ENCODE data around the gene LGMN. TPM values are rescaled to one million over a fixed set of nuclear protein-coding genes. Genes with fewer than 3 reads are reported as not detected.

LGMN gene
- total and polyA plus RNA-seq, 2 of the 8 experiments (the other 6 are each of a cell fraction or from before 2014, with no cell fraction given) = 57.4 to 83.4 TPM

GRCh38 chr14:92686411-92686899 lies 62.0 kb downstream of the LGMN start:
- no peak overlapping the region for H3K9ac ChIP-seq (replicated peaks in 1 of 4; ENCODE audit: extremely low read depth in 1 of 4, low read depth in 3 of 4, low read length in 3 of 4)
- DNase-seq (ENCODE audit: low read depth in 1 of 2, low spot score in 2 of 2) (no peak), FAIRE-seq (no peak)
- TF ChIP-seq E2F6 (IDR thresholded peaks at IDR 0.05) (no peak), PHF8 (conservative IDR thresholded peaks at IDR 0.05; ENCODE audit: low read depth, low read length) (no peak), RAD21 (IDR thresholded peaks at IDR 0.05 in 1 of 2, conservative IDR thresholded peaks at IDR 0.05 in 1 of 2; ENCODE audit: low read depth in 2 of 2, low read length in 2 of 2) (no peak), YY1 (IDR thresholded peaks at IDR 0.05; ENCODE audit: low read depth, low read length) (no peak), POLR2A (IDR thresholded peaks at IDR 0.05; ENCODE audit: control extremely low read depth in 1 of 2, low read depth in 2 of 2, low read length in 2 of 2) (no peak), POLR2AphosphoS5 (IDR thresholded peaks at IDR 0.05; ENCODE audit: low read depth, low read length) (no peak), NANOG (IDR thresholded peaks at IDR 0.05; ENCODE audit: insufficient read depth, low read depth, low read length, poor library complexity, severe bottlenecking) (no peak)
- TF ChIP-seq, protein P1, sequence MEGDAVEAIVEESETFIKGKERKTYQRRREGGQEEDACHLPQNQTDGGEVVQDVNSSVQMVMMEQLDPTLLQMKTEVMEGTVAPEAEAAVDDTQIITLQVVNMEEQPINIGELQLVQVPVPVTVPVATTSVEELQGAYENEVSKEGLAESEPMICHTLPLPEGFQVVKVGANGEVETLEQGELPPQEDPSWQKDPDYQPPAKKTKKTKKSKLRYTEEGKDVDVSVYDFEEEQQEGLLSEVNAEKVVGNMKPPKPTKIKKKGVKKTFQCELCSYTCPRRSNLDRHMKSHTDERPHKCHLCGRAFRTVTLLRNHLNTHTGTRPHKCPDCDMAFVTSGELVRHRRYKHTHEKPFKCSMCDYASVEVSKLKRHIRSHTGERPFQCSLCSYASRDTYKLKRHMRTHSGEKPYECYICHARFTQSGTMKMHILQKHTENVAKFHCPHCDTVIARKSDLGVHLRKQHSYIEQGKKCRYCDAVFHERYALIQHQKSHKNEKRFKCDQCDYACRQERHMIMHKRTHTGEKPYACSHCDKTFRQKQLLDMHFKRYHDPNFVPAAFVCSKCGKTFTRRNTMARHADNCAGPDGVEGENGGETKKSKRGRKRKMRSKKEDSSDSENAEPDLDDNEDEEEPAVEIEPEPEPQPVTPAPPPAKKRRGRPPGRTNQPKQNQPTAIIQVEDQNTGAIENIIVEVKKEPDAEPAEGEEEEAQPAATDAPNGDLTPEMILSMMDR (IDR thresholded peaks at IDR 0.05; ENCODE audit: control extremely low read depth in 1 of 3, insufficient read depth in 1 of 3, low read depth in 1 of 3, low read length in 3 of 3) = no peak
- TF ChIP-seq, protein P2, sequence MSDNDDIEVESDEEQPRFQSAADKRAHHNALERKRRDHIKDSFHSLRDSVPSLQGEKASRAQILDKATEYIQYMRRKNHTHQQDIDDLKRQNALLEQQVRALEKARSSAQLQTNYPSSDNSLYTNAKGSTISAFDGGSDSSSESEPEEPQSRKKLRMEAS (IDR thresholded peaks at IDR 0.05) = no peak

More at GRCh38 chr14:92686411-92686899, 62.0 kb downstream of the LGMN start:
- no peak overlapping the region for H3K56ac ChIP-seq (replicated peaks; ENCODE audit: insufficient read length, low read depth, low read length)
- H4K5ac ChIP-seq (ENCODE audit: insufficient read length, low read depth, low read length) = no peak overlapping the region
- 0 out of 8 replicates have a peak overlapping the region, but pooled peaks of 1 of the 4 experiments have one; percentile 68 for H3K4me3 ChIP-seq (ENCODE audit: extremely low read depth in 1 of 4, insufficient read depth in 2 of 4, low read depth in 3 of 4, low read length in 4 of 4)
- no peak overlapping the region for H2BK20ac ChIP-seq (ENCODE audit: low read length)
- H3K79me1 ChIP-seq (ENCODE audit: low read depth, low read length) = no peaks in the 10 kb centered on the region
- no peak overlapping the region for H2AK5ac ChIP-seq (ENCODE audit: low read depth, low read length)
- no peak overlapping the region for H3K23ac ChIP-seq (ENCODE audit: insufficient read length)
- ChIA-PET POLR2A (ENCODE audit: partially characterized antibody) (interaction anchor here (1.2 kb wide), 1 partner anchor 34 kb away, joined by 5 read pairs; no protein-coding TSS in a partner anchor), CTCF (ENCODE audit: partially characterized antibody) (interaction anchor here (0.6 to 4.0 kb wide), 37 partner anchors 9 to 1994 kb away, joined by 3 to 31 read pairs (median 4); no protein-coding TSS in a partner anchor)
- no peak overlapping the region for H4K91ac ChIP-seq (replicated peaks; ENCODE audit: insufficient read length, low read length)
- H2BK15ac ChIP-seq (ENCODE audit: low read length) = no peak overlapping the region
- 79% methylated on average over 7 of the region's 9 CpGs; no CpG with 5 or more reads in 1 of the 2 experiments for WGBS, 2 experiments (ENCODE audit: extremely low coverage in 1 of 2, insufficient coverage in 1 of 2, insufficient read length in 1 of 2, insufficient replicate concordance in 2 of 2, low coverage in 1 of 2, low lambda C conversion rate in 2 of 2, missing lambda C conversion rate in 1 of 2)
- H3K79me2 ChIP-seq (ENCODE audit: control insufficient read depth in 1 of 2, insufficient read depth in 2 of 2, low read length in 2 of 2) = no peaks in the 10 kb centered on the region
- no peak overlapping the region for H2AFZ ChIP-seq (ENCODE audit: low read length)
- H2BK5ac ChIP-seq (ENCODE audit: low read depth, low read length) = no peak overlapping the region
- H4K20me1 ChIP-seq (replicated peaks in 1 of 2; ENCODE audit: control insufficient read depth in 1 of 2, insufficient read depth in 2 of 2, low read length in 2 of 2) = peaks cover 0 to 2% of the 10 kb centered on the region in 2 experiments
- H2BK120ac ChIP-seq (replicated peaks; ENCODE audit: low read depth, low read length) = no peak overlapping the region
- no peak overlapping the region for H3K18ac ChIP-seq (ENCODE audit: extremely low read depth, low read length)
- H2BK12ac ChIP-seq (ENCODE audit: low read depth, low read length) = no peak overlapping the region
- peaks cover 10 to 21% (median 20%) of the 10 kb centered on the region in 4 experiments; a peak in 6 of 7 replicates for H3K27me3 ChIP-seq (replicated peaks in 1 of 4; ENCODE audit: control insufficient read depth in 3 of 4, extremely low read depth in 1 of 4, insufficient read depth in 3 of 4, low read length in 3 of 4)
- H3K4me1 ChIP-seq (replicated peaks in 1 of 4; ENCODE audit: control insufficient read depth in 3 of 4, insufficient read depth in 4 of 4, low read length in 3 of 4) = peaks cover 0 to 9% (median 3%) of the 10 kb centered on the region in 4 experiments; a peak in 4 of 7 replicates
- peak overlapping the region; percentile 53 to 99; a peak in 2 of 4 replicates for H3K4me2 ChIP-seq (ENCODE audit: insufficient read depth in 1 of 2, low read depth in 2 of 2, low read length in 2 of 2)
- no peak overlapping the region for H3K27ac ChIP-seq (ENCODE audit: low read depth, low read length)
- H3K4ac ChIP-seq (replicated peaks; ENCODE audit: insufficient read length, low read depth, low read length) = no peak overlapping the region
- no peaks in the 10 kb centered on the region for H3K36me3 ChIP-seq (ENCODE audit: control insufficient read depth in 2 of 4, insufficient read depth in 4 of 4, low read length in 3 of 4)
- no peaks in the 10 kb centered on the region for H3K9me3 ChIP-seq (ENCODE audit: insufficient read depth in 2 of 2, low read depth in 1 of 2, low read length in 1 of 2)
- H3K23me2 ChIP-seq (ENCODE audit: low read depth, low read length) = peaks cover 12% of the 10 kb centered on the region; the same call in 1 of the 2 replicates
- H3K14ac ChIP-seq (ENCODE audit: insufficient read length) = no peak overlapping the region
- H4K8ac ChIP-seq (ENCODE audit: extremely low read depth, insufficient read depth, low read length) = peak overlapping the region; percentile 53; the same call in 1 of the 2 replicates

Data from H1 (cell line).